ENCODE results near the gene KL.

KL gene

GRCh38 chr13:33016414-33017322, at the start of gene KL:
Gene KL, plus strand, starts transcription at chr13:33016423. Its CDS starts 18 bp downstream, at chr13:33016441.
- no peak for DNase-seq

- no peak for DNase-seq
These were observed 48.5 kb upstream of the KL start for GRCh38 chr13:32967584-32968182.

GRCh38 chr13:32968316-32968715, 47.9 kb upstream of the KL start:
- no peak for DNase-seq

GRCh38 chr13:32968793-32969192, 47.4 kb upstream of the KL start:
- no peak for DNase-seq

GRCh38 chr13:32969516-32969941, 46.7 kb upstream of the KL start:
- DNase-seq = no peak

- no peak for DNase-seq
These were observed 40.0 kb upstream of the KL start for GRCh38 chr13:32976056-32976805.

- no peak for DNase-seq
These were observed 39.3 kb upstream of the KL start for GRCh38 chr13:32976912-32977311.

- no peak for DNase-seq
These were observed 38.9 kb upstream of the KL start for GRCh38 chr13:32977321-32977720.

- no peak for DNase-seq
These were observed 37.9 kb upstream of the KL start for GRCh38 chr13:32978278-32978677.

GRCh38 chr13:32983058-32983457, 33.2 kb upstream of the KL start:
- DNase-seq = no peak

- DNase-seq = no peak
These were observed 31.2 kb upstream of the KL start for GRCh38 chr13:32984857-32985626.

- no peak for DNase-seq
These were observed 29.7 kb upstream of the KL start for GRCh38 chr13:32986552-32986951.

- no peak for DNase-seq
These were observed 28.8 kb upstream of the KL start for GRCh38 chr13:32987462-32987861.

- peak; percentile 24 for DNase-seq
These were observed 27.5 kb upstream of the KL start for GRCh38 chr13:32988608-32989289.

- peak; percentile 3 for DNase-seq
These were observed 26.9 kb upstream of the KL start for GRCh38 chr13:32989290-32989667.

GRCh38 chr13:32989942-32990341, 26.3 kb upstream of the KL start:
- DNase-seq = no peak

GRCh38 chr13:32993145-32993544, 23.1 kb upstream of the KL start:
- no peak for DNase-seq

- DNase-seq = no peak
These were observed 18.8 kb upstream of the KL start for GRCh38 chr13:32997399-32997798.

GRCh38 chr13:32998966-32999365, 17.3 kb upstream of the KL start:
- DNase-seq = no peak

- no peak for DNase-seq
These were observed 15.9 kb upstream of the KL start for GRCh38 chr13:33000365-33000764.

- DNase-seq = no peak
These were observed 12.7 kb upstream of the KL start for GRCh38 chr13:33003458-33004019.

- no peak for DNase-seq
These were observed 11.7 kb upstream of the KL start for GRCh38 chr13:33004511-33004910.
